Measurements from ENCODE around the gene GNA14. TPM values are rescaled to one million over a fixed set of nuclear protein-coding genes. Genes with fewer than 3 reads are reported as not detected.

The GNA14 gene
- total and polyA plus RNA-seq, 2 donors (not counting 3 experiments of a cell fraction or from before 2014, with no cell fraction given) = 2.1 to 3.3 TPM

GRCh38 chr9:77601476-77602099 lies 46.5 kb downstream of the GNA14 start:
- Histone ChIP-seq H3K36me3 (ENCODE audit: control insufficient read depth in 2 of 2, extremely low read depth in 1 of 2, insufficient read depth in 2 of 2, low read length in 2 of 2) (no peaks in the 10 kb centered on the region), H3K4me1 (ENCODE audit: control insufficient read depth, extremely low read depth, insufficient read depth, low read length) (peaks cover 21% of the 10 kb centered on the region), H4K20me1 (replicated peaks; ENCODE audit: control insufficient read depth, extremely low read depth, insufficient read depth, low read length) (no peaks in the 10 kb centered on the region), H3K9me3 (replicated peaks; ENCODE audit: control insufficient read depth, insufficient read depth, low read length) (no peaks in the 10 kb centered on the region), H3K27ac (ENCODE audit: insufficient read depth, low read depth, low read length) (no peak overlapping the region), H3K9me1 (replicated peaks; ENCODE audit: control insufficient read depth, extremely low read depth, insufficient read depth, low read length) (no peaks in the 10 kb centered on the region), H3K9ac (replicated peaks; ENCODE audit: extremely low read depth, insufficient read depth, low read length) (no peak overlapping the region), H2AFZ (ENCODE audit: low read depth, low read length) (no peak overlapping the region), H3K4me3 (replicated peaks in 1 of 3; ENCODE audit: insufficient read depth in 1 of 3, low read depth in 1 of 3, low read length in 3 of 3) (no peak overlapping the region), H3K27me3 (ENCODE audit: control insufficient read depth in 2 of 2, insufficient read depth in 2 of 2, low read length in 2 of 2) (no peaks in the 10 kb centered on the region), H3K79me2 (ENCODE audit: control insufficient read depth, insufficient read depth, low read length) (no peaks in the 10 kb centered on the region), H3K4me2 (ENCODE audit: insufficient read depth, low read length) (no peak overlapping the region)
- BruUV-seq (replicated peaks) = no TSS peak
- ChIA-PET CTCF (interaction anchor here (1.0 kb wide), 1 partner anchor 150 kb away, joined by 3 read pairs; no protein-coding TSS in a partner anchor), POLR2A (no interaction called here)
- TF ChIP-seq MYC (IDR thresholded peaks at IDR 0.05; ENCODE audit: low read depth, low read length) = no peak
- TF ChIP-seq GATA2 (IDR thresholded peaks at IDR 0.05; ENCODE audit: insufficient read depth, insufficient read length, low read depth, low read length) = no peak
- TF ChIP-seq POLR2AphosphoS5 (IDR thresholded peaks at IDR 0.05; ENCODE audit: insufficient read depth, low read depth, low read length) = no peak
- TF ChIP-seq EZH2 (IDR thresholded peaks at IDR 0.05; ENCODE audit: borderline replicate concordance, low read depth, low read length, severe bottlenecking) = no peak
- TF ChIP-seq FOS (IDR thresholded peaks at IDR 0.05; ENCODE audit: borderline replicate concordance, insufficient read depth, low read length) = no peak
- no peak for TF ChIP-seq MAX (IDR thresholded peaks at IDR 0.05; ENCODE audit: insufficient read depth, insufficient read length)
- TF ChIP-seq POLR2A (IDR thresholded peaks at IDR 0.05; ENCODE audit: low read depth, low read length) = no peak
- no peak for TF ChIP-seq JUN (IDR thresholded peaks at IDR 0.05; ENCODE audit: borderline replicate concordance, insufficient read depth, insufficient read length, low read depth)
- TF ChIP-seq, protein P1, sequence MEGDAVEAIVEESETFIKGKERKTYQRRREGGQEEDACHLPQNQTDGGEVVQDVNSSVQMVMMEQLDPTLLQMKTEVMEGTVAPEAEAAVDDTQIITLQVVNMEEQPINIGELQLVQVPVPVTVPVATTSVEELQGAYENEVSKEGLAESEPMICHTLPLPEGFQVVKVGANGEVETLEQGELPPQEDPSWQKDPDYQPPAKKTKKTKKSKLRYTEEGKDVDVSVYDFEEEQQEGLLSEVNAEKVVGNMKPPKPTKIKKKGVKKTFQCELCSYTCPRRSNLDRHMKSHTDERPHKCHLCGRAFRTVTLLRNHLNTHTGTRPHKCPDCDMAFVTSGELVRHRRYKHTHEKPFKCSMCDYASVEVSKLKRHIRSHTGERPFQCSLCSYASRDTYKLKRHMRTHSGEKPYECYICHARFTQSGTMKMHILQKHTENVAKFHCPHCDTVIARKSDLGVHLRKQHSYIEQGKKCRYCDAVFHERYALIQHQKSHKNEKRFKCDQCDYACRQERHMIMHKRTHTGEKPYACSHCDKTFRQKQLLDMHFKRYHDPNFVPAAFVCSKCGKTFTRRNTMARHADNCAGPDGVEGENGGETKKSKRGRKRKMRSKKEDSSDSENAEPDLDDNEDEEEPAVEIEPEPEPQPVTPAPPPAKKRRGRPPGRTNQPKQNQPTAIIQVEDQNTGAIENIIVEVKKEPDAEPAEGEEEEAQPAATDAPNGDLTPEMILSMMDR (IDR thresholded peaks at IDR 0.05; ENCODE audit: extremely low read depth in 1 of 2, insufficient read depth in 1 of 2, low read depth in 1 of 2, low read length in 2 of 2) = no peak
- dilution Hi-C loops (cut with MboI; ENCODE audit: extremely low pct_ligation_motif_present, low sequenced_read_pairs) (no loop called here), intact Hi-C loops (cut with micrococcal nuclease) (no loop called here)
- DNase-seq (ENCODE audit: low read depth, low spot score) = no peak
- FAIRE-seq = no peak
